HEK293 (cell line): Measurements from ENCODE around the gene FBXO3.

Experiments
- CTCF ChIA-PET: fragments of 350-600 bp; formaldehyde crosslinking; extraction: SDS; loops from one replicate; lab custom pipeline; 2021; ENCODE audit warnings: antibody characterized with exemption; lab: Yijun Ruan, JAX
- POLR2A ChIA-PET: fragments of 300-600 bp; formaldehyde crosslinking; extraction: SDS; loops from one replicate; lab custom pipeline; 2020; ENCODE audit warnings: antibody characterized with exemption, inconsistent platforms; lab: Yijun Ruan, JAX
- H3K27ac ChIP-seq: fragments of 200-500 bp; sonication (Bioruptor generic); 2 replicates; pipeline ENCODE4 v1.5.1; 2014; ENCODE audit warnings: low read depth, low read length, control low read depth, inconsistent platforms; ENCODE audit errors: extremely low read depth
- H3K36me3 ChIP-seq, 2 experiments: fragments of 200-500 bp in 1 of 2; sonication (Bioruptor generic) in 1 of 2; 1 replicate in 1 of 2; 2 replicates in 1 of 2; pipeline ENCODE4 v1.5.1; 2014 to 2017; ENCODE audit warnings: inconsistent platforms in 2 of 2, low read length in 2 of 2; ENCODE audit not compliant: control insufficient read depth in 2 of 2, insufficient read depth in 1 of 2
- H3K4me1 ChIP-seq: fragments of 200-500 bp; sonication (Bioruptor generic); 2 replicates; pipeline ENCODE4 v1.5.1; 2014; ENCODE audit warnings: mild to moderate bottlenecking, low read length, inconsistent platforms; ENCODE audit not compliant: control insufficient read depth, insufficient read depth
- H3K4me3 ChIP-seq: 2 replicates; pipeline ENCODE4 v1.5.1; 2011; ENCODE audit warnings: low read depth, mild to moderate bottlenecking, control low read depth, low read length, moderate library complexity
- H3K9me3 ChIP-seq: fragments of 200-500 bp; sonication (Bioruptor generic); 2 replicates; pipeline ENCODE4 v1.5.1; 2014; ENCODE audit warnings: low read depth, low read length, inconsistent platforms; ENCODE audit not compliant: control insufficient read depth, insufficient read depth
- GLIS1 ChIP-seq: fragments of 450-650 bp; formaldehyde crosslinking; IDR thresholded peaks from 2 replicates; pipeline ENCODE4 v1.5.1; 2016; ENCODE audit warnings: missing biosample characterization, missing genetic modification characterization
- HOXC10 ChIP-seq: sonication (generic); formaldehyde crosslinking; IDR thresholded peaks from 2 replicates; pipeline ENCODE4 v1.8.1; 2023; ENCODE audit warnings: mild to moderate bottlenecking, missing genetic modification reagents
- INSM2 ChIP-seq: fragments of 450-650 bp; formaldehyde crosslinking; IDR thresholded peaks from 2 replicates; pipeline ENCODE4 v1.5.1; 2016; ENCODE audit warnings: missing biosample characterization, missing genetic modification characterization
- KLF1 ChIP-seq: fragments of 450-650 bp; formaldehyde crosslinking; IDR thresholded peaks from 2 replicates; pipeline ENCODE4 v1.5.1; 2016; ENCODE audit warnings: missing biosample characterization, missing genetic modification characterization
- KLF16 ChIP-seq: fragments of 450-650 bp; formaldehyde crosslinking; IDR thresholded peaks from 2 replicates; pipeline ENCODE4 v1.5.1; 2017; ENCODE audit warnings: missing biosample characterization, missing genetic modification characterization
- KLF8 ChIP-seq: fragments of 450-650 bp; formaldehyde crosslinking; IDR thresholded peaks from 2 replicates; pipeline ENCODE4 v1.5.1; 2016; ENCODE audit warnings: missing biosample characterization, missing genetic modification characterization
- MYNN ChIP-seq: fragments of 450-650 bp; formaldehyde crosslinking; IDR thresholded peaks from 2 replicates; pipeline ENCODE4 v1.5.1; 2016; ENCODE audit warnings: missing biosample characterization, missing genetic modification characterization, borderline replicate concordance
- REPIN1 ChIP-seq: fragments of 450-650 bp; formaldehyde crosslinking; IDR thresholded peaks from 2 replicates; pipeline ENCODE4 v1.5.1; 2017; ENCODE audit warnings: missing biosample characterization, missing genetic modification characterization, low read depth
- TCF7L2 ChIP-seq: IDR thresholded peaks from 2 replicates; pipeline ENCODE4 v1.6.1; 2011; ENCODE audit warnings: low read depth, mild to moderate bottlenecking, inconsistent platforms, low read length, moderate library complexity, borderline replicate concordance
- ZFHX2 ChIP-seq: fragments of 450-650 bp; formaldehyde crosslinking; conservative IDR thresholded peaks from 2 replicates; pipeline ENCODE4 v1.5.1; 2016; ENCODE audit warnings: missing biosample characterization, missing genetic modification characterization
- ZFP37 ChIP-seq: fragments of 450-650 bp; formaldehyde crosslinking; IDR thresholded peaks from 2 replicates; pipeline ENCODE4 v1.5.1; 2016; ENCODE audit warnings: missing biosample characterization, missing genetic modification characterization
- ZIC2 ChIP-seq: fragments of 450-650 bp; formaldehyde crosslinking; IDR thresholded peaks from 2 replicates; pipeline ENCODE4 v1.5.1; 2016; ENCODE audit warnings: missing biosample characterization, missing genetic modification characterization
- ZNF114 ChIP-seq: fragments of 450-650 bp; formaldehyde crosslinking; IDR thresholded peaks from 2 replicates; pipeline ENCODE4 v1.5.0; 2017; ENCODE audit warnings: missing biosample characterization, missing genetic modification characterization
- ZNF133 ChIP-seq: fragments of 450-650 bp; formaldehyde crosslinking; IDR thresholded peaks from 2 replicates; pipeline ENCODE4 v1.5.1; 2016; ENCODE audit warnings: missing biosample characterization, missing genetic modification characterization
- ZNF140 ChIP-seq: fragments of 450-650 bp; formaldehyde crosslinking; IDR thresholded peaks from 2 replicates; pipeline ENCODE4 v1.5.1; 2016; ENCODE audit warnings: missing biosample characterization, missing genetic modification characterization
- ZNF155 ChIP-seq: fragments of 450-650 bp; formaldehyde crosslinking; IDR thresholded peaks from 2 replicates; pipeline ENCODE4 v1.5.1; 2016; ENCODE audit warnings: missing biosample characterization, missing genetic modification characterization
- ZNF169 ChIP-seq: fragments of 450-650 bp; formaldehyde crosslinking; IDR thresholded peaks from 2 replicates; pipeline ENCODE4 v1.5.1; 2016; ENCODE audit warnings: missing biosample characterization, missing genetic modification characterization
- ZNF211 ChIP-seq: fragments of 450-650 bp; formaldehyde crosslinking; IDR thresholded peaks from 2 replicates; pipeline ENCODE4 v1.5.1; 2016; ENCODE audit warnings: low read depth, missing biosample characterization, missing genetic modification characterization
- ZNF221 ChIP-seq: fragments of 450-650 bp; formaldehyde crosslinking; IDR thresholded peaks from 2 replicates; pipeline ENCODE4 v1.5.1; 2017; ENCODE audit warnings: missing biosample characterization, missing genetic modification characterization, borderline replicate concordance
- ZNF266 ChIP-seq: fragments of 450-650 bp; formaldehyde crosslinking; IDR thresholded peaks from 2 replicates; pipeline ENCODE4 v1.5.1; 2016; ENCODE audit warnings: missing biosample characterization, missing genetic modification characterization, low read depth
- ZNF341 ChIP-seq: fragments of 450-650 bp; formaldehyde crosslinking; IDR thresholded peaks from 2 replicates; pipeline ENCODE4; 2016; ENCODE audit warnings: low read depth, missing biosample characterization, missing genetic modification characterization
- ZNF362 ChIP-seq: fragments of 450-650 bp; formaldehyde crosslinking; IDR thresholded peaks from 2 replicates; pipeline ENCODE4 v1.5.1; 2016; ENCODE audit warnings: missing biosample characterization, missing genetic modification characterization
- ZNF394 ChIP-seq: fragments of 450-650 bp; formaldehyde crosslinking; IDR thresholded peaks from 2 replicates; pipeline ENCODE4 v1.5.1; 2016; ENCODE audit warnings: missing biosample characterization, missing genetic modification characterization, mild to moderate bottlenecking, moderate library complexity, borderline replicate concordance
- ZNF426 ChIP-seq: fragments of 450-650 bp; formaldehyde crosslinking; IDR thresholded peaks from 2 replicates; pipeline ENCODE4 v1.5.1; 2017; ENCODE audit warnings: missing biosample characterization, missing genetic modification characterization, mild to moderate bottlenecking, inconsistent platforms, moderate library complexity
- ZNF501 ChIP-seq: fragments of 450-650 bp; formaldehyde crosslinking; IDR thresholded peaks from 2 replicates; pipeline ENCODE4 v1.5.1; 2016; ENCODE audit warnings: missing biosample characterization, missing genetic modification characterization
- ZNF580 ChIP-seq: fragments of 450-650 bp; formaldehyde crosslinking; IDR thresholded peaks from 2 replicates; pipeline ENCODE4 v1.5.1; 2016; ENCODE audit warnings: missing biosample characterization, missing genetic modification characterization
- ZNF658 ChIP-seq: fragments of 450-650 bp; formaldehyde crosslinking; IDR thresholded peaks from 2 replicates; pipeline ENCODE4; 2016; ENCODE audit warnings: missing biosample characterization, missing genetic modification characterization
- ZNF692 ChIP-seq: fragments of 450-650 bp; formaldehyde crosslinking; IDR thresholded peaks from 2 replicates; pipeline ENCODE4 v1.5.1; 2016; ENCODE audit warnings: missing biosample characterization, missing genetic modification characterization
- ZSCAN23 ChIP-seq: fragments of 450-650 bp; formaldehyde crosslinking; IDR thresholded peaks from 2 replicates; pipeline ENCODE4 v1.5.1; 2016; ENCODE audit warnings: missing biosample characterization, missing genetic modification characterization

Gene FBXO3

GRCh38 chr11:33721984-33722383, 52.3 kb downstream of the FBXO3 start:
- Histone ChIP-seq H3K4me3 (no peak overlapping the region), H3K4me1 (peaks cover 4% of the 10 kb centered on the region), H3K9me3 (no peaks in the 10 kb centered on the region), H3K27ac (no peak overlapping the region), H3K36me3 (peaks cover 0 to 49% of the 10 kb centered on the region in 2 experiments; a peak in 1 of 3 replicates)
- ChIA-PET CTCF (interaction anchor here (0.8 kb wide), 1 partner anchor 87 kb away, joined by 3 read pairs; no protein-coding TSS in a partner anchor), POLR2A (interaction anchor here (0.7 to 2.2 kb wide), 2 partner anchors 15 to 20 kb away, joined by 3 to 8 read pairs; partner anchors contain the start of gene CD59)
- no peak for TF ChIP-seq ZNF211
- TF ChIP-seq ZFP37 (tag by site-specific recombination), result no peak
- no peak for TF ChIP-seq KLF8 (tag by site-specific recombination)
- no peak for TF ChIP-seq KLF16 (tag by site-specific recombination)
- no peak for TF ChIP-seq ZNF692 (tag by site-specific recombination)
- no peak for TF ChIP-seq ZNF133
- TF ChIP-seq MYNN (tag by site-specific recombination), result no peak
- TF ChIP-seq ZNF140, result no peak
- TF ChIP-seq ZFHX2 (tag by site-specific recombination), result no peak

- H3K4me1 ChIP-seq, result peaks cover 4% of the 10 kb centered on the region
- H3K36me3 ChIP-seq, result peaks cover 0 to 55% of the 10 kb centered on the region in 2 experiments; a peak in 1 of 3 replicates
- H3K4me3 ChIP-seq, result no peak overlapping the region
- ChIA-PET POLR2A (interaction anchor here (0.7 to 2.2 kb wide), 2 partner anchors 15 to 21 kb away, joined by 3 to 8 read pairs; partner anchors contain the start of gene CD59), CTCF (interaction anchor here (0.6 to 0.8 kb wide), 2 partner anchors 20 to 87 kb away, joined by 3 to 4 read pairs; no protein-coding TSS in a partner anchor)
- no peak for TF ChIP-seq ZNF266 (tag by site-specific recombination)
- H3K27ac ChIP-seq, result no peak overlapping the region
- H3K9me3 ChIP-seq, result no peaks in the 10 kb centered on the region
Observed at GRCh38 chr11:33721426-33721825, 52.9 kb downstream of the FBXO3 start.

GRCh38 chr11:33719587-33719986, 54.7 kb downstream of the FBXO3 start:
- POLR2A ChIA-PET, result no interaction called here
- CTCF ChIA-PET, result interaction anchor here (1.5 kb wide), 1 partner anchor 23 kb away, joined by 4 read pairs; no protein-coding TSS in a partner anchor
- H3K9me3 ChIP-seq, result no peaks in the 10 kb centered on the region
- TF ChIP-seq ZNF394 (tag by site-specific recombination) (no peak), ZSCAN23 (no peak), ZNF155 (tag by site-specific recombination) (no peak), ZNF580 (tag by site-specific recombination) (no peak), ZIC2 (no peak), TCF7L2 (no peak), ZNF362 (tag by site-specific recombination) (no peak), ZNF426 (tag by site-specific recombination) (no peak), ZNF658 (tag by site-specific recombination) (no peak), GLIS1 (no peak), INSM2 (tag by site-specific recombination) (no peak), REPIN1 (tag by site-specific recombination) (no peak), ZNF501 (tag by site-specific recombination) (no peak), ZNF169 (tag by site-specific recombination) (no peak), KLF1 (tag by site-specific recombination) (no peak), ZNF221 (tag by site-specific recombination) (no peak), HOXC10 (CRISPR knock-in tag) (no peak), ZNF341 (no peak), ZNF114 (tag by site-specific recombination) (no peak)

More at GRCh38 chr11:33719587-33719986, 54.7 kb downstream of the FBXO3 start:
- H3K4me3 ChIP-seq, result no peak overlapping the region
- H3K36me3 ChIP-seq, result peaks cover 0 to 66% of the 10 kb centered on the region in 2 experiments; a peak in 2 of 3 replicates
- peaks cover 4% of the 10 kb centered on the region for H3K4me1 ChIP-seq
- no peak overlapping the region for H3K27ac ChIP-seq
